ENCODE data around the gene TMC1. TPM values are rescaled to one million over a fixed set of nuclear protein-coding genes. Genes with fewer than 3 reads are reported as not detected.
"Not testable (repeated sequence)": the region's sequence is repeated elsewhere in the genome, so short reads cannot be mapped to it uniquely, and the experiment has no call there.

Gene TMC1
- total RNA-seq, 1 experiment from 2014 or later, result 0.36 TPM

GRCh38 chr9:72857624-72857996 is 336.2 kb downstream of the TMC1 start:
- Histone ChIP-seq H3K9me3 (ENCODE audit: control insufficient read depth, insufficient read depth, low read depth, low read length) (no peaks in the 10 kb centered on the region), H3K27ac (ENCODE audit: low read length) (no peak overlapping the region), H3K4me1 (ENCODE audit: control insufficient read depth, insufficient read depth, low read length) (no peaks in the 10 kb centered on the region), H3K36me3 (ENCODE audit: control insufficient read depth, insufficient read depth, low read length) (no peaks in the 10 kb centered on the region), H3K27me3 (ENCODE audit: control insufficient read depth, insufficient read depth, low read length) (no peaks in the 10 kb centered on the region), H3K4me3 (ENCODE audit: low read depth in 2 of 2, low read length in 2 of 2) (no peak overlapping the region)
- ChIA-PET CTCF (interaction anchor here (0.7 to 1.7 kb wide), 2 partner anchors 165 to 224 kb away, joined by 3 to 7 read pairs; no protein-coding TSS in a partner anchor), POLR2A (no interaction called here)
- ATAC-seq (no peak), DNase-seq (ENCODE audit: low read depth, low spot score) (no peak)
- no TSS peak for BruUV-seq (replicated peaks)
- TF ChIP-seq CTCF (IDR thresholded peaks at IDR 0.05), result no peak
- no peak for TF ChIP-seq REST (IDR thresholded peaks at IDR 0.05; ENCODE audit: insufficient read depth in 1 of 2, low read depth in 2 of 2, low read length in 1 of 2)
- TF ChIP-seq POLR2AphosphoS5 (IDR thresholded peaks at IDR 0.05; ENCODE audit: low read depth, low read length), result no peak
- no peak for TF ChIP-seq TCF7L2 (IDR thresholded peaks at IDR 0.05; ENCODE audit: low read depth, low read length)
- TF ChIP-seq SIN3A (IDR thresholded peaks at IDR 0.05; ENCODE audit: borderline replicate concordance, insufficient read depth, low read depth, low read length), result no peak
- intact Hi-C loops (cut with micrococcal nuclease; ENCODE audit: unreplicated experiment) (loop anchor here (5.0 kb wide), 1 partner anchor 165 kb away; no protein-coding TSS in a partner anchor), in situ Hi-C loops (cut with HindIII; ENCODE audit: low pct_unique_long_range_greater_than_20kb, low sequenced_read_pairs) (no loop called here)

GRCh38 chr9:72858089-72858912 is 336.9 kb downstream of the TMC1 start:
- ATAC-seq (no peak), DNase-seq (ENCODE audit: low read depth, low spot score) (no peak)
- Histone ChIP-seq H3K27me3 (ENCODE audit: control insufficient read depth, insufficient read depth, low read length) (no peaks in the 10 kb centered on the region), H3K27ac (ENCODE audit: low read length) (no peak overlapping the region), H3K36me3 (ENCODE audit: control insufficient read depth, insufficient read depth, low read length) (no peaks in the 10 kb centered on the region), H3K9me3 (ENCODE audit: control insufficient read depth, insufficient read depth, low read depth, low read length) (no peaks in the 10 kb centered on the region), H3K4me1 (ENCODE audit: control insufficient read depth, insufficient read depth, low read length) (no peaks in the 10 kb centered on the region), H3K4me3 (ENCODE audit: low read depth in 2 of 2, low read length in 2 of 2) (no peak overlapping the region)
- in situ Hi-C loops (cut with HindIII; ENCODE audit: low pct_unique_long_range_greater_than_20kb, low sequenced_read_pairs), result no loop called here
- TF ChIP-seq SIN3A (IDR thresholded peaks at IDR 0.05; ENCODE audit: borderline replicate concordance, insufficient read depth, low read depth, low read length) (no peak), TCF7L2 (IDR thresholded peaks at IDR 0.05; ENCODE audit: low read depth, low read length) (no peak)
- no TSS peak for BruUV-seq (replicated peaks)
- intact Hi-C loops (cut with micrococcal nuclease; ENCODE audit: unreplicated experiment), result loop anchor here (5.0 kb wide), 1 partner anchor 164 kb away; no protein-coding TSS in a partner anchor
- POLR2A ChIA-PET, result no interaction called here
- CTCF ChIA-PET, result interaction anchor here (0.6 to 1.7 kb wide), 2 partner anchors 164 to 565 kb away, joined by 3 to 7 read pairs; no protein-coding TSS in a partner anchor

GRCh38 chr9:72862788-72863187 is 341.4 kb downstream of the TMC1 start:
- H3K27me3 ChIP-seq (ENCODE audit: control insufficient read depth, insufficient read depth, low read length); ATAC-seq; H3K36me3 ChIP-seq (ENCODE audit: control insufficient read depth, insufficient read depth, low read length); H3K9me3 ChIP-seq (ENCODE audit: control insufficient read depth, insufficient read depth, low read depth, low read length); BruUV-seq (replicated peaks); intact Hi-C loops (cut with micrococcal nuclease; ENCODE audit: unreplicated experiment); CTCF ChIA-PET; H3K4me3 ChIP-seq (ENCODE audit: low read depth in 2 of 2, low read length in 2 of 2); in situ Hi-C loops (cut with HindIII; ENCODE audit: low pct_unique_long_range_greater_than_20kb, low sequenced_read_pairs); H3K27ac ChIP-seq (ENCODE audit: low read length); H3K4me1 ChIP-seq (ENCODE audit: control insufficient read depth, insufficient read depth, low read length); DNase-seq (ENCODE audit: low read depth, low spot score): not testable (repeated sequence)
- POLR2A ChIA-PET, result interaction anchor here (0.6 kb wide), 1 partner anchor 295 kb away, joined by 11 read pairs; no protein-coding TSS in a partner anchor

Measured in Panc1 (cell line).